Measurements from ENCODE around the gene APP. TPM values are rescaled to one million over a fixed set of nuclear protein-coding genes. Genes with fewer than 3 reads are reported as not detected.

Gene APP
- total RNA-seq, 1 donor from 2014 or later = 141 TPM

DNA sequence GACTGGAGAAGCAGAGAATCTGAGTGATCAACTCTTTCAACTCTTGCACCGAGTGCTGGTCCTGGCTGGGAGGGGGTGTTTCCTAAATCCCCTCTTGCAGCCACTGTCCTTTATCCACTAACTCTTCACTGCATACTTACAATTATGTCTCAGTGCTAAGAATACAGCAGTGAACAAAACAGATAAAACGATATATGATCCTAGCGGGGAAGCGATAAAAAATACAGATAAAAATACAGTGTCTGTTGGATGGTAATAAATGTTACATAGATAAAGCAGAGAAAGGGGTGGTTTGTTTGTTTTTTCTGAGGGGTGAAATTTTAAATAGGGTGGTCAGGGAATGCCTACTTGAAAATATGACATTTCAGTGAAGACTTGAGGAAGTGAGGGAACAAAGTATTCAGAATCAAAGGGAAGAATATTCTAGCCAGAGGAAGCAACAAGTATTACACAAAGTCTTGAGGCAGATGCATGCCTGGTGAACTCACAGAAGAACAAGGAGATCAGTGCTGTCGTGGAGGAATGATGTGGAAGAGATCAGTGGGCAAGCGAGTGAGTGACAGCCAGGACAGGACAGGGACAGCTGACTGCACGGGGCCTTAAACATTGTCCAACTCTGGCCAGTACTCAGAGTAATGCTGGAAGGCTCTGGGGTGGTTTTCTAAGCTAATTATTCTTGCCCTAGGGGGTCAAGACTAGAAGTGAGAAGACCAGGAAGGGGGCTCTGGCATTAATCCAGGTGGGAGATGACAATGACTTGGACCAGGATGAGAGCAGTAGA is 110.0 kb downstream of the APP start:
- H3K4me1 ChIP-seq (ENCODE audit: control insufficient read depth in 3 of 3, insufficient read depth in 3 of 3, low read length in 3 of 3) = peaks cover 2 to 4% (median 3%) of the 10 kb centered on the region in 3 donors
- no peaks in the 10 kb centered on the region for H3K36me3 ChIP-seq (ENCODE audit: control insufficient read depth in 3 of 3, insufficient read depth in 3 of 3, low read length in 3 of 3)
- no peak overlapping the region for H3K9ac ChIP-seq (ENCODE audit: low read depth in 1 of 3, low read length in 3 of 3)
- no peaks in the 10 kb centered on the region for H3K9me3 ChIP-seq (ENCODE audit: control insufficient read depth in 3 of 3, low read length in 3 of 3)
- H3K4me3 ChIP-seq (ENCODE audit: low read length in 3 of 3) = no peak overlapping the region
- H3K27me3 ChIP-seq (ENCODE audit: control insufficient read depth in 3 of 3, insufficient read depth in 3 of 3, low read length in 3 of 3) = no peaks in the 10 kb centered on the region
- H3K27ac ChIP-seq (ENCODE audit: low read depth, low read length) = no peak overlapping the region

DNA sequence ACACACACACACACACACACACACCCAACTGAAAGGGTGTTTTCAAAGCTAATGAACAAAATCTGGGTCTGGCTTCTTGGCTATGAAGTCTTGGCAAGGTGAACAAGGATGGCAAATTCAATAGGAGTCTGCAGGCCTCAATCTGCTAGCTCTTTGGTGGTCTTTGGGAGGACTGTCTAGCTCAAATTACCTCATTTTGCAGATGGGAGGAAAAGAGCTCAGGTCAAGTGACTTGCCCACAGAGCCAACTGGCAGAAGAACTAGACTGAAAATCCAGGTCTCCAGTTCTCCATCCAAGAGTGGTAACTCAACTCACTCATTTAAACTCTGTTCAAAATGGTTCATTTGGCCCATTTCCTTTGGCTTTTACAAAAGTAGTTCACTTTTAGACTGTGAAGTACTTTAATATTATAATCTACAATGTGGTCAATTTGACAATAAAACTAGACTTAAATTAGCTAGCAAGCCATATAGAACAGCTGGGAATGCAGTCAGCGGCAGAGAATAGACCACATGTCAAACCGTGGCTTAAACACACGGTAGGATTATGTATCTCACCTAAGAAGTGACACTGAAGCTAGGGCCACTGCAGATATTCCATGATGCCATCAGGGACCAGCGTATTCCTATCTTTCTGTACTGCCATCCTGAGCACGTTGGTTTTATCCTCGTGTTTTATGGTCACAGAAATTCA is 112.9 kb downstream of the APP start:
- H3K4me3 ChIP-seq (ENCODE audit: low read length in 3 of 3) = no peak overlapping the region
- no peak overlapping the region for H3K27ac ChIP-seq (ENCODE audit: low read depth, low read length)
- H3K4me1 ChIP-seq (ENCODE audit: control insufficient read depth in 3 of 3, insufficient read depth in 3 of 3, low read length in 3 of 3) = peaks cover 2 to 4% (median 3%) of the 10 kb centered on the region in 3 donors
- H3K9me3 ChIP-seq (ENCODE audit: control insufficient read depth in 3 of 3, low read length in 3 of 3) = no peaks in the 10 kb centered on the region
- no peak overlapping the region for H3K9ac ChIP-seq (ENCODE audit: low read depth in 1 of 3, low read length in 3 of 3)
- no peaks in the 10 kb centered on the region for H3K36me3 ChIP-seq (ENCODE audit: control insufficient read depth in 3 of 3, insufficient read depth in 3 of 3, low read length in 3 of 3)
- H3K27me3 ChIP-seq (ENCODE audit: control insufficient read depth in 3 of 3, insufficient read depth in 3 of 3, low read length in 3 of 3) = no peaks in the 10 kb centered on the region

DNA sequence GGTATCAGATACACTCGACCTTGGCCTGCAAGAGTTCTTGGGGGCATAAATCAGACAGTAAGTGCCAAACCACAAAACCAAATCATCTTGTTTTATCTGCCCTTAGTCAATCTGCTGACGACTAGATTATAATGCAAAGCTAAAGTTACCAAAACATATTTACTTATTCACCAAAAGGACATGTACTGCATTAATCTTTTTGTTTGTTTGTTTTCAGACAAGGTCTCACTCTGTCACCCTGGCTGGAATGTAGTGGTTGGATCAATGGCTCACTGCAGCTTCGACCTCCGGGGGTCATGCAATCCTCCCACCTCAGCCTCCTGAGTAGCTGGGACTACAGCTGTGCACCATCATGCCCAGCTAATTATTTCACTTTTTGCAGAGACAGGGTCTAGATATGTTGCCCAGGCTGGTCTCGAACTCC is 114.7 kb downstream of the APP start:
- H3K9me3 ChIP-seq (ENCODE audit: control insufficient read depth in 3 of 3, low read length in 3 of 3) = no peaks in the 10 kb centered on the region
- H3K27ac ChIP-seq (ENCODE audit: low read depth, low read length) = no peak overlapping the region
- peaks cover 2 to 4% (median 3%) of the 10 kb centered on the region in 3 donors for H3K4me1 ChIP-seq (ENCODE audit: control insufficient read depth in 3 of 3, insufficient read depth in 3 of 3, low read length in 3 of 3)
- H3K9ac ChIP-seq (ENCODE audit: low read depth in 1 of 3, low read length in 3 of 3) = no peak overlapping the region
- H3K27me3 ChIP-seq (ENCODE audit: control insufficient read depth in 3 of 3, insufficient read depth in 3 of 3, low read length in 3 of 3) = no peaks in the 10 kb centered on the region
- H3K4me3 ChIP-seq (ENCODE audit: low read length in 3 of 3) = no peak overlapping the region
- peaks cover 0 to 2% (median 0%) of the 10 kb centered on the region in 3 donors for H3K36me3 ChIP-seq (ENCODE audit: control insufficient read depth in 3 of 3, insufficient read depth in 3 of 3, low read length in 3 of 3)

DNA sequence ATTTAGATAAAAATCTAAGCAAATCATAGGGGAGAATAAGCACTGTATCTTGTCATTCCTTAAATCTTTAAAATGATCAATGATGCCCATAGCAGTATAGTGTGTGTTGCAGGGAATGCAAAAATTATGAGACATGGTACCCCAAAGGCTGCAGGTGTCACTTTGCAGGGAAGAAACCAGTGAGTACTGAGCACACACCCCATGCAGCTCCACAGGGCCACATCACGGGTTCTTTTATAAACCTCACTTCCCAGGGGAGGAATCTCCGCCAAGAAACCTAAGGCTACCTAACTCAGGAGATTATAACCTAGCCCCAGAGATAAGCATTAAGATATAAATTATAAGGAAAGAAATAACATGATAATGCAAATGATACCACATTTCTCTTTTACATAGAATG is 115.6 kb downstream of the APP start:
- Histone ChIP-seq H3K27ac (ENCODE audit: low read depth, low read length) (no peak overlapping the region), H3K27me3 (ENCODE audit: control insufficient read depth in 3 of 3, insufficient read depth in 3 of 3, low read length in 3 of 3) (no peaks in the 10 kb centered on the region), H3K36me3 (ENCODE audit: control insufficient read depth in 3 of 3, insufficient read depth in 3 of 3, low read length in 3 of 3) (peaks cover 0 to 5% (median 0%) of the 10 kb centered on the region in 3 donors), H3K9ac (ENCODE audit: low read depth in 1 of 3, low read length in 3 of 3) (no peak overlapping the region), H3K4me1 (ENCODE audit: control insufficient read depth in 3 of 3, insufficient read depth in 3 of 3, low read length in 3 of 3) (peaks cover 2 to 4% (median 3%) of the 10 kb centered on the region in 3 donors), H3K9me3 (ENCODE audit: control insufficient read depth in 3 of 3, low read length in 3 of 3) (no peaks in the 10 kb centered on the region), H3K4me3 (ENCODE audit: low read length in 3 of 3) (no peak overlapping the region)

DNA sequence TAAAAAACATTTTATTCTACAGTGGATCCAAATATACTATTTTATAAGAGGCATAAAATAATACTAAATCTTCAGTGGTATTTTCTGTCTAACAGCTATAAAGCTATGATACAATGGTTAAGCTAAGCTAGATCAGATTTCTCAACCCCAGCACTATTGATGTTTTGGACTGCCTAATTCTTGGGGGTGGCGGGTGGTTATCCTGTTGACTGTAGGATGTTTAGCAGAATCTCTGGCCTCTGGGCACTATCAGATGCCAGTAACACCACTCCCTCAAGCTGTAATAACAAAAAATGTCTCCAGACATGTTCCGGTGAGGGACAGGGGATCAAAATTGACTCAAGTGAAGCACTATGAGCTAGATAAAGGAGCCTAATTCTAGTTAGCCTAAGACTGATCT is 118.5 kb downstream of the APP start:
- Histone ChIP-seq H3K27me3 (ENCODE audit: control insufficient read depth in 3 of 3, insufficient read depth in 3 of 3, low read length in 3 of 3) (no peaks in the 10 kb centered on the region), H3K36me3 (ENCODE audit: control insufficient read depth in 3 of 3, insufficient read depth in 3 of 3, low read length in 3 of 3) (peaks cover 0 to 13% (median 0%) of the 10 kb centered on the region in 3 donors), H3K4me3 (ENCODE audit: low read length in 3 of 3) (no peak overlapping the region), H3K27ac (ENCODE audit: low read depth, low read length) (no peak overlapping the region), H3K9ac (ENCODE audit: low read depth in 1 of 3, low read length in 3 of 3) (no peak overlapping the region), H3K4me1 (ENCODE audit: control insufficient read depth in 3 of 3, insufficient read depth in 3 of 3, low read length in 3 of 3) (peaks cover 0 to 2% (median 0%) of the 10 kb centered on the region in 3 donors), H3K9me3 (ENCODE audit: control insufficient read depth in 3 of 3, low read length in 3 of 3) (peaks cover 0 to 2% (median 0%) of the 10 kb centered on the region in 3 donors)

DNA sequence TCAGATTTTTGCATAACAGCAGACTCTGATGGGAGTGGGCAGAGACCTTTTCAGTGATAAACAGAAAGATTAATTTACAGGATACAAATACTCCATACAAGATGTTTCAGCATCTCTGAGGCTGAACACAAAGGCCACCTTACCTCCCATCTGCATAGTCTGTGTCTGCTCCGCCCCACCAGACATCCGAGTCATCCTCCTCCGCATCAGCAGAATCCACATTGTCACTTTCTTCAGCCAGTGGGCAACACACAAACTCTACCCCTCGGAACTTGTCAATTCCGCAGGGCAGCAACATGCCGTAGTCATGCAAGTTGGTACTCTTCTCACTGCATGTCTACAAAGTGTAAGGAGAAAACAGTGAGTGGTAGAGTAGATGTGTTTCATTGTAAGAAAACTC is 119.7 kb downstream of the APP start:
- Histone ChIP-seq H3K27me3 (ENCODE audit: control insufficient read depth in 3 of 3, insufficient read depth in 3 of 3, low read length in 3 of 3) (no peaks in the 10 kb centered on the region), H3K36me3 (ENCODE audit: control insufficient read depth in 3 of 3, insufficient read depth in 3 of 3, low read length in 3 of 3) (peaks cover 0 to 13% (median 0%) of the 10 kb centered on the region in 3 donors), H3K9me3 (ENCODE audit: control insufficient read depth in 3 of 3, low read length in 3 of 3) (peaks cover 0 to 2% (median 0%) of the 10 kb centered on the region in 3 donors), H3K4me3 (ENCODE audit: low read length in 3 of 3) (no peak overlapping the region), H3K9ac (ENCODE audit: low read depth in 1 of 3, low read length in 3 of 3) (no peak overlapping the region), H3K4me1 (ENCODE audit: control insufficient read depth in 3 of 3, insufficient read depth in 3 of 3, low read length in 3 of 3) (peaks cover 0 to 2% (median 0%) of the 10 kb centered on the region in 3 donors), H3K27ac (ENCODE audit: low read depth, low read length) (no peak overlapping the region)

DNA sequence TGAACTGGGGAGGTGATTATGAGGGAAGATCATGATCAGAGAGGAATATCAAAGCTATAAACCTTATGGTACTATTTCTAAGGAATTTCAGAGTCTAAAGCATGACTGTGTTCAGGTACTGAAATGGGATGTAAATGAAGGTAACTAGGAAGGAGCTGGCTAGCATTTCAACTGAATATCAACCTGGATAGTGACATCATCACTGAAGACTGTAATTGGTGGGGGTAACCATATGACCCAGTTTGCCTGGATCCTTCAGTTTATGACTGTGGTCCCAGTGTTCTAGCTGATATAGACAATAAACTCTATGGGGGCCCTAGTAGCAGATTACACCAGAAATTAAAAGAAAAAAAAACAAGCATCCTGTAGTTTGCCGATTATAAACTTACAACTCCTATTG is 120.8 kb downstream of the APP start:
- Histone ChIP-seq H3K4me1 (ENCODE audit: control insufficient read depth in 3 of 3, insufficient read depth in 3 of 3, low read length in 3 of 3) (no peaks in the 10 kb centered on the region), H3K4me3 (ENCODE audit: low read length in 3 of 3) (no peak overlapping the region), H3K9me3 (ENCODE audit: control insufficient read depth in 3 of 3, low read length in 3 of 3) (peaks cover 0 to 2% (median 0%) of the 10 kb centered on the region in 3 donors), H3K27me3 (ENCODE audit: control insufficient read depth in 3 of 3, insufficient read depth in 3 of 3, low read length in 3 of 3) (no peaks in the 10 kb centered on the region), H3K36me3 (ENCODE audit: control insufficient read depth in 3 of 3, insufficient read depth in 3 of 3, low read length in 3 of 3) (peaks cover 0 to 13% (median 0%) of the 10 kb centered on the region in 3 donors), H3K9ac (ENCODE audit: low read depth in 1 of 3, low read length in 3 of 3) (no peak overlapping the region), H3K27ac (ENCODE audit: low read depth, low read length) (no peak overlapping the region)

DNA sequence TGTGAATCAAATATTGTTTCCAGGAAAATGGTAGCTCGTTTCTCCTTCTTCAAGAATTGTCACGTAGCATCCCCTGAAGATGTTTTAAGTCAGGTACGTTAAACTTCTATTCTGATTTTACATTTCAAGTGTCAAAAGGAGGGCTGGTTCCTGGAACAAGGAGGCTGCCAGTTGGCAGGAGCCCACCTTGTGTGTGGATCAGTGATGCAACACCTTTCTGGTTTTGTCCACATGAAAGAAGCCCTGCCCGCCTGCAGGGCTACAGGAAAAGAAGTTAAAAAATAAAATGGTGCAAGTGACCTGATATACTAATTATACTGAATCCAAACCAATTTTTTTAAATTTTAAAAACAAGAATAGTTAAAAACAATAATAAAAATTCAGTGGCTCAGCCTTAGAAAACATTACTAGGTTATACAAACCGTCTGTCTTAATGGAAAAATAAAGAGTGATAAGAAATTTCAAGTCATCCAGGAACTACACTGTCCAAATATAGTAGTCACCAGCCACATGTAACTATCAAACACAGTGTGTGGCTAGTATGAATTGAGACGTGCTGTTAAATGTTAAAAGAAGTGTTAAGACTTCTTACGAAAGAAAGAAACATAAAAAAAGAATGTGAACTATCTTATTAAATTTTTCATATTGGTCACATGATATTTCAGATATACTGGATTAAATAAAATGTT is 123.1 kb downstream of the APP start:
- H3K9me3 ChIP-seq (ENCODE audit: control insufficient read depth in 3 of 3, low read length in 3 of 3) = peaks cover 0 to 2% (median 0%) of the 10 kb centered on the region in 3 donors
- H3K27me3 ChIP-seq (ENCODE audit: control insufficient read depth in 3 of 3, insufficient read depth in 3 of 3, low read length in 3 of 3) = no peaks in the 10 kb centered on the region
- H3K9ac ChIP-seq (ENCODE audit: low read depth in 1 of 3, low read length in 3 of 3) = no peak overlapping the region
- peaks cover 0 to 13% (median 0%) of the 10 kb centered on the region in 3 donors for H3K36me3 ChIP-seq (ENCODE audit: control insufficient read depth in 3 of 3, insufficient read depth in 3 of 3, low read length in 3 of 3)
- H3K4me1 ChIP-seq (ENCODE audit: control insufficient read depth in 3 of 3, insufficient read depth in 3 of 3, low read length in 3 of 3) = no peaks in the 10 kb centered on the region
- H3K27ac ChIP-seq (ENCODE audit: low read depth, low read length) = no peak overlapping the region
- H3K4me3 ChIP-seq (ENCODE audit: low read length in 3 of 3) = no peak overlapping the region

DNA sequence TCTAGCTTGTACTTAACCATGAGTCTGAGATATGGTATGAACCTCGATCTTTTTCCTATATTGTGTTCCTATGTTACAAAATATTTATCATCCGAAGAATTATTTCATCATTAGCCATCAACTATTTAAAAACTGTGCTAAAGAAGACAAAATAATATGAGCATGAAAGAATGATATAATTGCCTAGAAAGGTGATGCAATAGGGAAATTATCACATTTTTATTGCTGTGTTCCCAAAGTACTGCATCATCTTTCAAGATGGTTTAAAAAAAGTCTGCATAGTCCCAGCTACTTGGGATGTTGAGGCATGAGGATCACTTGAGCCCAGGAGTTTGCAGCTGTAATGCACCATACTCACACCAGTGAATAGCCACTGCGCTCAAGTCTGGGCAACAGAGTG is 126.7 kb downstream of the APP start:
- Histone ChIP-seq H3K4me1 (ENCODE audit: control insufficient read depth in 3 of 3, insufficient read depth in 3 of 3, low read length in 3 of 3) (no peaks in the 10 kb centered on the region), H3K27ac (ENCODE audit: low read depth, low read length) (no peak overlapping the region), H3K9me3 (ENCODE audit: control insufficient read depth in 3 of 3, low read length in 3 of 3) (no peaks in the 10 kb centered on the region), H3K4me3 (ENCODE audit: low read length in 3 of 3) (no peak overlapping the region), H3K27me3 (ENCODE audit: control insufficient read depth in 3 of 3, insufficient read depth in 3 of 3, low read length in 3 of 3) (no peaks in the 10 kb centered on the region), H3K9ac (ENCODE audit: low read depth in 1 of 3, low read length in 3 of 3) (no peak overlapping the region), H3K36me3 (ENCODE audit: control insufficient read depth in 3 of 3, insufficient read depth in 3 of 3, low read length in 3 of 3) (no peaks in the 10 kb centered on the region)

All from skeletal muscle tissue (tissue), 4 donors.